GM21447 (cell line): ENCODE results near the gene GPR89B.
A peak's percentile ranks its signal among the peaks of the same experiment; 100 is the strongest.
"Not testable (repeated sequence)": the region's sequence is repeated elsewhere in the genome, so short reads cannot be mapped to it uniquely, and the experiment has no call there.

Source experiments
- ATAC-seq: cut with Tn5 transposase; IDR thresholded peaks from one replicate; pipeline ENCODE4 v1.9.1; 2021; ENCODE audit not compliant: unreplicated experiment

Gene GPR89B

DNA sequence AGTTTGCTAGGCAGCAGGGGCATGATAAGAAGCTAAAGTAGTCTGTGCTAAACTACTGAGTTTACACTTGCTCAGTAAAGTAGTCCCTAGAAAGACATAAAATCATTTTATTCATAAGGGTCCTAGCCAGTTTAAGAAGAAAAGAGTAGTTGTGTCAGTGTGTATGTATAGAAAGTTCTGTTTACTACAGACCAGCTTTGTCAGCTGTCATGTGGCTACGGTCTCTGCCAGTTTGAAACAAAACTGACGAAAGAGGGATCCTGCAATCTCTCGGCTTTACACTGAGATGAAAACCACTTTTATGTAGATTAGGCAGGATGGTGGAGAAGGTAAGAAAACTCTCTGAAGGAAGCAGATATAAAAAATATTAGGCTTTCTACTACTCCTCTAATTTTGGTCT is 7.1 kb downstream of the GPR89B start:
- not testable (repeated sequence) for ATAC-seq

DNA sequence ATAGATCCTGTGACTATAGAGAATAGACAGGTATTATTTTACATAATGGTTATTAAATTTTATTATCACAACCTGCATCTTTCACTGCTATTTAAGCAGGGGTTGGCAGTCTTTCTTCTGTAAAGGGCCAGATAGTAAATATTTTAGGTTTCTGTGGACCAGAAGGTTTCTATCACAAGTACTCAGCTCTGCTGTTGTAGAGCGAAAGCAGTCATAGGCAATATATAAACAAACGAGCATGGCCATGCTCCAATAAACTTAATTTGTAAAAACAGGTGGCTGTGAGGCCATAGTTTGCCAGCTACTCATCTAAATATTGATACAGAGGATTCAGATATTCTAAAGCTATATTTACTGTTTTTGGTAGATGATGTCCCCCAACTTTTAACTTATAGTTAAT is 12.2 kb downstream of the GPR89B start:
- not testable (repeated sequence) for ATAC-seq

DNA sequence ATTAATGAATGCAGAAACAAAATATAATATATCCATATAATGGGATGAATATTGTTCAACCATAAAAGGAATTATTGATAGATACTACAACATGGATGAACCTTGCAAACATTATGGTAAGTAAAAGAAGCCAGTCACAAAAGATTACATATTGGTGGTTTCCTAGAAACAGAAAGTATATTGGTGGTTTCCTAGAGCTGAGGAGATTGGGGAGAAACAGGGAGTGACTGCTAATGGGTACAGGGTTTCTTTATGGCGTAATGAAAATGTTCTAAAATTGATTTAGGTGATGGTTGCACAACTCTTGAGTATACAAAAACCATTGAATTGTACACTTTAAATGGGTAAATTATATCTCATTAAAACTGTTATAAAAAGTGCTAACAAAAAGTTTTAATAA is 14.3 kb downstream of the GPR89B start:
- ATAC-seq: not testable (repeated sequence)

DNA sequence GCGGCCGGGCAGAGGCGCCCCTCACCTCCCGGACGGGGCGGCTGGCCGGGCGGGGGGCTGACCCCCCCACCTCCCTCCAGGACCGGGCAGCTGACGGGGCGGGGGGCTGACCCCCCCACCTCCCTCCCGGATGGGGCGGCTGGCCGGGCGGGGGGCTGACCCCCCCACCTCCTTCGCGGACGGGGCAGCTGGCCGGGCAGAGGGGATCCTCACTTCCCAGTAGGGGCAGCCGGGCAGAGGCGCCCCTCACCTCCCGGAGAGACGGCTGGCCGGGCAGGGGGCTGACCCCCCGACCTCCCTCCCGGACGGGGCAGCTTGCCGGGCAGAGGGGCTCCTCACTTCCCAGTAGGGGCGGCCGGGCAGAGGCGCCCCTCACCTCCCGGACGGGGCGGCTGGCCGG is 21.3 kb downstream of the GPR89B start:
- not testable (repeated sequence) for ATAC-seq

DNA sequence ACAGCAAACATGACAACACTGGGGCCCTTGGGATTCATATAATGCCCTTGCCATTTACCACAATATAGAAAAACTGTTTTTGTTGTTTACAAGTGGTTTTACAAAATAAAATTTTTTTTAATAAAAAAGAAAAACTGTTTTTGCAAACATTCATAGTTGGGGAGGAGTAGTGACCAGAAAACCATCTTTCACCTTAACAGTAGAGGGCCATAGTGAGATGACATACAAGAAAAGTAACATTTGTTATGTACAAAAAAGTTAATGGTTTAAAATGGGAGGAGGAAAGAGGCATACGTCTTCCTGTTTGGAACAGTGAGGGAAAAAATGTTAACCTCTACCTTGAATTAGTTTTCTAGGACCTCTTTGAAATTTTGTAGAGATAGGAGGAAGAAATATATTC is 30.7 kb downstream of the GPR89B start:
- ATAC-seq: not testable (repeated sequence)

DNA sequence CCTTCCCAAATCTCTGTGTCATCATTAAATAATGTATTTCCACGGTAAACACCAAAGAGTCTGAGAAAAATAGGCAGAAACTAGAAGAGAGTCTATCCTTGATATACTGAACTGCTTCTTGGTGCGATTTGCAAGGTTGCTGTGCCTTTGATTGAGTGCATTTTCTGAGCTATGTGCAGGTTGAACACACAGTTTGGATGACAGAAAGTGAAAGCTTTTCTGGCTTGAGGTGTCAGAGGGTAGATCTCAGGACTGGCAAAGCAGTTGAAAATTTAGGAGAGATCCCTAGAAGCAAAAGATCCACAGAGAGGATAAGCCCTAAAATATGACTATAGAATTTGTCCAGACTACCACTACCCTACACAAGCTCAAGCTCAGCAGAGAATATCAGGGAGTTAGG is 31.5 kb downstream of the GPR89B start:
- not testable (repeated sequence) for ATAC-seq

DNA sequence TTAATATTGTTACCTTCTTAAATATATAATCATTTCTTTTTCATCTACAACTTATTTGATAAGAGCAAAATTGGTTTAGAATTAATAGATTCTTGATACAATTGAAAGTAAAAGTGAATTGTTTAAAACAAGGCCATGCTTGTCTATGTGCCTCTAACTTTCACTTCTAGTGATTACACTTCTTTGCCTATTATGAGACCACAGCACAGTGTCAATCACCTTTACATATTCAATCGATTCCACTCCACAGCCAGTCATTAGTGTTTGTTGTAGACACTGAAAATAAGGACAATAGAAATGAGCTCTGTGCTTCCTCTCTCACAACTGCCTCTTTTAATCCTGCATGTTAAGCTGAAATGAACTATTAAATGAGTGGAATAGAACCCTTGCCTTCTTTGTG is 36.4 kb downstream of the GPR89B start:
- not testable (repeated sequence) for ATAC-seq

DNA sequence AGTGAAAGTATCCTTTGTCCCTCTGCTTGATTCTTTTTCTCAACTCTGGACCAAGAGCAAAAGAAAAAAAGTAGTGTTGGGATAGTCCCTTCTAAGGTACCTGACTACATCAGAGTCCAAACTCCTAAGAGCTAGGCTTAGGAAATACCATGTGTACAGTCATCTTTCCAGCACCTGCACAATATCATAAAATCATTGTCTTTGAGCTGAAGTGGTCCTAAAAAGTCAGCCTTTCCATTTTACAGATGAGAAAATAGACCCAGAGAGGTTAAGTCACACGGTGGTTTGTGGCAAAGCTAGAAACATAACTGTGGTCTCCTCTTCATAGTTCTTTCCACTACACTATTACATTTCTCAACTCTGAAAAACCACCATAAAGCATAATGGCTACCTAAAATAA is 38.4 kb downstream of the GPR89B start:
- peak; percentile 51 for ATAC-seq

DNA sequence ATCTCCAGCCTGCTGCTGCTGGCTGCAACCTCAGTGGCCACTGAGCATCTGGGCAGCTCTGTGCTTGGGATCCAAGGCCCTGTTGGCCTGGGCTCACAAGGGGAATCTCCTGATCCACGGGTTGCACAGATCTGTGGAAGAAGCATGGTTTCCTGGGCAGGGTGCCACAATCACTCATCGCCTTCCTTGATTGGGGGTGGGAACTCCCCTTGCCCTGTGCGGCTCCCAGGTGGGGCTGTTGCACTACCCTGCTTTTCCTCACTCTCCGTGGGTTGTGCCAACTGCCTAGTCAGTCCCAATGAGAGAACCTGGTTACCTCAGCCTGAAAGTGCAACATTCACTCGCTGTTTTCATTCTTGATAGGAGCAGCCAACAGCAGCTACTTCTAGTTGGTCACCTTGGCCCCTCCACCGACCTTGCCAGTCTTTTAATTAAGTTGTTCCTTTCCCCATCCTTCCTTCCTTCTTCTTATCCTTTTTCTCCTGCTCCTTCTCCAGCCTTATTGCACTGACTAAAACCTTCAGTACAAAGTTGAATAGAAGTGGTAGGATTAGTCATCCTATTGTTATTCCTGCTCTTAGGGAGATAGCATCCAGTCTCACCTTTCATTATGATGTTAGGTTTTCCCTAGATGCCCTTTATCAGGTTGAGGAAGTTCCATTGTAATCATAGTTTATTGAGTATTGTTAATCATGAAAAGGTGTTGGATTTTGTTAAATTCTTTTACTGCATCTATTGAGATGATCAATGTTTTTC is 50.9 kb downstream of the GPR89B start:
- not testable (repeated sequence) for ATAC-seq

DNA sequence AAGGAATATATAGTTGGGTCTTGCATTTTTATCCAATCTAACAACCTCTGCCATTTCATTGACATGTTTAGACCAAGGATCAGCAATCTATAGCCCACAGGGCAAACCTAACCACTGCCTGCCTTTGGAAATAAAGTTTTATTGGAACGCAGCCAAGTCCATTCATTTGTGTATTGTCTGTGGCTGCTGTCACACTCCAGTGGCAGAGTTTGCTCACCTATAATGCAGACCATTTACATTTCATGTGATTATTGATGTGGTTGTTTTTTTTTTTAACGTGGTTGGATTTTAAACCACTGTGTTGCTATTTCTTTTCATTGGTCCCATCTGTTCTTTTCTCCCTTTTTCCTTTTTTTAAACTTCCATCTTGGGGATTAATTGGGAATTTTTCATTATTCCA is 57.2 kb downstream of the GPR89B start:
- not testable (repeated sequence) for ATAC-seq

DNA sequence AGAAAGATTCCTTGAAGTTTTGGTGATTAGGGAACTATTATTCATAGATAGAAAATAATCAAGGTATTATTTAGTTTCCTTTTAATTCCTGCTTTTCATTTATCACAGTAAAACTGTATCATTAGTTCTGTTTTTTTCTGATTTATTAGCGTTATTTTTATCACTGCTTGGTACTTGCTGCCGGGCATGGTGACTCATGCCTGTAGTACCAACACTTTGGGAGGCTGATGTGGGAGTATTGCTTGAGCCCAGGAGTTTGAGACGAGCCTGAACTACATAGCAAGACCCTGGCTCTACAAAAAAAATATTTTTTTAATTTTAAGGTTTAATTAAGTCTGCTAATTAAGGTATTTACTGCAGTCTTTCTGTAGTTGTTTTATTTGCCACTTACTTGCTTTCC is 59.7 kb downstream of the GPR89B start:
- ATAC-seq: not testable (repeated sequence)

DNA sequence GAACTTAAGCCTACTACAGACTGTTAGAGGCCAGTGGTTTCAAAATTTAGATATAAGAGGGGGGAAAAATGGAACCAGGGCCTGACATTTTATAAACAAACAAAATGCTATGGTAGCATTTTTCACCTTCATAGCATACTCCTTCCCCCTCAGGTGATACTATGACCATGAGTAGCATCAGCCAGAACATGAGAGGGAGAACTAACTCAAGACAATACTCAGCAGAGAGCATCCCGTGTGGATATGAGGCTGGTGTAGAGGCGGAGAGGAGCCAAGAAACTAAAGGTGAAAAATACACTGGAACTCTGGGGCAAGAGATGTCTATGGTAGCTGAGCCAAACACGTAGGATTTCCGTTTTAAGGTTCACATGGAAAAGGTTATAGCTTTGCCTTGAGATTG is 64.7 kb downstream of the GPR89B start:
- not testable (repeated sequence) for ATAC-seq

DNA sequence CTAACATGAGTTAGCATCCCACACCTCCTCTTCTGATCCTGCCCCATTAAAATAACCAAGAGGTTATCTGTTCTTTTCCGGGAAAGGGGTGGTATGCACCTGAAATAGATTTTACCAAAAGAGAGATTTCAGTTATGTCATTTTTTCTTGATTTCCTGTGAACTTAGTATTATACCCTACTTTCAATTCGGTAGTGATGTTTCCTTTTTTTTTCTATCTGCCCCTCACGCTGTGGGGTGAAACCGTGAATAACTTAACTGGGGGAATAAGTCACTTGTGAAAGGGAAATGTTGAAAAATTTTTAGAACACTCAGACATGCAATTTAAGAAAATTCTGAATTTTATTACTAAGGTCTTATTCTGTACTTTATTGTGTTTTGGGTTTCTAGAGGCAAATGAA is 65.2 kb downstream of the GPR89B start:
- ATAC-seq: not testable (repeated sequence)

DNA sequence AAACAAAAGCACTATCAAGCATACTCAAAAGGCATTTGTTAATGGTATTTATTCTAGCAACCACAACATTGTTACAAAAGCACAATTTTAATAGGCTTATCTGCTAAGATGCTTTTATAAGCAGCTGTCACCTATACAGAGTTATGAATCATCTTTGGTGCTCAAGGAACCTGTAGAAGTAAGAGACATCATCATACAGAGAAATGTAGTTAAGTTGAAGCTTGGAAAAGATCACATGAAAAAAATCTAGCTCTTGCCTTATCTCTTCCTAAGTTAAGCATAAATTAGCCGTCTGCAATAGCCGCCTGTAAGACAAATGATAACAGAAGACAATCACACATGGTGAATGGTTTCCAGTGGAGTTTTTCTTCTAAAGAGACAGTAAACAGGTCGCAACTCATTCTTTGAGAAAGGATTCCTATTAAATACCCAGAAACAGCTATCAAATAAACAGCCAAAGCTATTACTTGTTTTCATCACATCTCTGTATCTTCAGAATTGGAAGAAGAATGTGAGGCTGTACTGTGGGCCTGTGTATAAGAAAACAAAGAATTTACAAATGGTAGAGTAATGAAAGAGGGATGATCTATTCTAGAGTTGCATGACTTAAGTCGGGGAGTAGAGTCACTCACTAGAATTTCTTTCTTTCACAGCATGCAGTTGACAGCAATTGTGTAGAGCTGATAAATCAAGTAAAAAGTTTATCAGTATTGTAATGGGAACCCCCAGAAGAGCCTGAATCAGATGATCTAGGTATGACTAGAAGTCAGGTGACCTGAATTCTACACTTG is 65.8 kb downstream of the GPR89B start:
- not testable (repeated sequence) for ATAC-seq

DNA sequence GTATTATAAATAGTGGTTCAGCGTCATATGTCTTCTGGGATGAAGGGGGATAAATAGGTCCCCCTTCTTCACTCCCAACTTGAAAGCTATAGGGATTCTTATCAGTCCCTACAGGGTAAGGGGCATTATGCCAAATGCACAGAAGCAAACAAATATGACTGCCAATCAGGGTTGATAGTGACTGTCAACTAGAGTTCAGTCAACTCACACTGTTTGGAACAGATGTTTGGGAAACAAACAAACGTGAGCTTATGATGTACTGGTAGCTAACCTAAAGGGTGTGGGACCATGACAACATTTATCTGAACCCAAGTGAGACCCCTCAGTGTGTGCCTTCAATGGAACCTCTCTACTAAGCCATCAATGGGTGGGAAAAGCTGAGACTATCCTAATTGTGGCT is 67.9 kb downstream of the GPR89B start:
- not testable (repeated sequence) for ATAC-seq

DNA sequence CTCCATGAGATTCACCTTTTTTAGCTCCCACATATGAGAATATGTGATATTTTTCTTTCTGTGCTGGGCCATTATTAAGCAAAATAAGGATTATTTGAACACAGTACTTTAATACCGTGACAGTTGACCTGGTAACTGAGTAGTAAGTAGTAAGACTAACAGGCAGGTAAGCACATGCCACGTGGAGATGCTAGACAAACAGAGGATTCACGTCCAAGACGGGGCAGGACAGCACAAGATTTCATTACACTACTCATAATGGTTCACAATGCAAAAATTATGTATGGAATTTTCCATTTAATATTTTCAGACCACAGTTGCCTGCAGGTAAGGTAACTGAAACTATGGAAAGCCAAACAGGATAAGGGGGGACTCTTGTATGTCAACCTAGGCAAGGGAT is 79.5 kb downstream of the GPR89B start:
- not testable (repeated sequence) for ATAC-seq

DNA sequence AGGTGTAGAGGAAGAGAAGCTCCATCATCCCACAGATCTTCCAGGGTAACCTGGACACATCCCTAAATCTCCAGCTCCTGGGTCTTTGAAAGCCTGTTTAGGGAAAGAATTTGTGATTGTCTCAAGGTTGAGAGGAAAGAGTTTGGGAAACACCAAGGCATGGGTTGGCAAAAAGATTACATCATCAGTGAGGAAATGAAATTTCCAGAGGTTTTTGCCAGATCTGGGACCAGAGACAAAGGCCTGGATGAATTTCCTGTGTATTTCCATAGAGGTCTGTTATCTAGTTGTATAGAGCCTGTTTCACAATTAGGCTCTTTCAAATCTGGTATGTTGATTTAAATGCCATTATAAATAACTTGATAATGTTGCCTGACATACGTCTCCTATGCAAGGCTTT is 82.3 kb downstream of the GPR89B start:
- ATAC-seq: no peak

DNA sequence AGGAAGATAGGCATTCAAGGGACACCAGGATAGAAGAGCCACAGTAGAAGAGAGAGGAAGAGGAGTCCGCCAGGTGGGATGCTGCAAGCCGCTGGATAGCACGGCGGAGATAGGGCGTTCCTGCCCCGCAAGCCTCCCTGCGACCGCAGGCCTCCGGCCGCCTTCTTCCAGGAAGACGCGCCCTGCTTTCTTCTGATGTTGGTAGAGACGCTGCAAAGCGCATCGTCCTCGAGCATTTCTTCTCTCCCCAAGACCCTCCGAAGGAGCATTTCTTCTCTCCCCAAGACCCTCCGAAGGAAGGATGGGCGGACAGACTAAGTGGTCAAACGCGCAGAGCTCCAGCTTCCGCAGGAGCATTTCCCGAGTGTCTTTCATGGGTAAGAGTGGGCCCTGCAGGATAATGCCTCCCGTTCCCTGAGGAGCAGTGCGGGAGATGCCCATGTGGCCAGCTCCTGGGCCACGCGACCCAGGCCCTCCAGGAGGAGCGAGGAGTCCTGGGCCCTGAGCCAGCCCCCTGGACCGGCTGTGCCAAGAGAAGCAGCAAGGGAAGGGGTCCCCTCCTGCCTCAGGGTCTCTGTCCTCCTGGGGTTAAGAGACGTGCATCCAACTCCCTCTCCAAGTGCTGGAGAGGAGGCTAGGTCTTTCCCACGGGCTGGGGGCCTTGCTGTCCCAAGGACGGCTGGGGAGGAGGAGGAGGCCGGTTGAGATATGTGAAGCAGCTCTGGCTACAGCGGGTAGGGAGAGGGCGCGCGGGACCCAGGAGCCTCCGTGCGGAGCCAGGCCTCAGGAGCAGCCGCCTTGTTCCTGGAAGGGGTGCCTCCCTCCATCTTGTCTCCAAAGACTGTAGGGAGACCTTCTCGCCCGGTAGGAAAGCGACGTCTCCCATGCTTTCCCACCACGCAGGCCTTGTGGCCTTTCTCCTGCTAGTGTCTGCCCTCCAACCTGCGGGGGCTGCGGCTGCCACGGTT is 85.2 kb downstream of the GPR89B start:
- not testable (repeated sequence) for ATAC-seq

DNA sequence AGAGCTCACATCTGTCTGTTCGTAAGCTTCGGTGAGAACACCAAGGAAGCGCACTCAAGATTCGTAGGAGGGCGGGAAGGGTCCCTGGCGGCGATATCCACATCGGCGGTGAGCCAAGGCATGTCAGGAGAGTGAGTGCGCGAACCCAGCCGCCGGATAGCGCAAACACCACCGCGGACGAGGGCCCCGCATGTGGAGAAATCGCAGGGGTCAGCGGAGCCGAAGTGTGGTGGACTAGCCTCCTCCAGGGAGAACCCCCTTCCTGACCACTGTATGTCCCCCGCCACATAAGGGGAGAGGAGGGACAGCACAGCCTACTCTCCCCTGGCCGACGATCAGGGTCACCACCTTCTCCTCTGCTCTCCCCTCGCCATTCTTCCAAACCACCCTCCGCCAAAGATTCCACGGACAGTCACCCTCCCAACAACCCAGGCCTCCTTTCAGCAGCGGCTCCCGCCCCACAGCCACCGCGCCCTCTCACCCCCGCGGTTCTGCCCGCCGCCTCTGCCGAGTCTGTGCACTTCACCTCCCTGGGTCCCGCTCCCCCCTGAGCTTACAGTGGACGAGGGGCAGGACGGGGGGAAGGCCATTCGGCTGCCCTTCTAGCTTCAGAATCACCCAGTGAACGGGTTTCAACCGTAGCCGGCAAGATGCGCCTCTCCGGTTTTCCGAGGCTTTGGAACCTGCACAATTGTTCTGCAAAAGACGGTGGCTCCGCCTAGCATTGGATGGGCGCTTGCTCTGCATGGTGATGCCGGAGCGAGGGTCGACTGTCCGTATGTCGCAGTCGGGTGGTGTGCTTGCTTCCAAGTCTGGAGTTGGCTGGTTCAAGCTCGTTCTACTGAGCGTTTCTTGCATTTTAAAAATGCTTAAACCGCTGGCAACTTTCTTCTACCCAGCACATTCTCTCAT is 86.3 kb downstream of the GPR89B start:
- ATAC-seq: not testable (repeated sequence)

DNA sequence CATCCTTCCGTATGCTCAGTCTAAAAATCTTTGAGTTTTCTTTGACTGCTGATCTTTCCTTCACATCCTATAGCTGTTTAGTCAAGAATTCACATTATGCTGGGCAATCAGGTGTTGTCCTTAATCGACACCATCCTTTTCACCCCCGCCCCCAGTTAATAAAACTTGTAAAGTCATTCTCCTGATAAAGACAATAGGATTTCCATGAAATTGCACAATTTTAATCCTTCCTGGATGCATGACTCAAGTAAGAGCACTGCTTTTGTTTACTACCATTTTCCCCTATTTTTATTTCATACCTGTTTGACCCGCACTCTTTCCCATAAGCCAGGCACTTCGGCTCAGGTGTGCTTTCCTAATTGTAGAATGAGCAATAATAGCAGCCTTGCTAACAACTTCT is 96.7 kb downstream of the GPR89B start:
- ATAC-seq: not testable (repeated sequence)
